ENCODE data around the gene RPL37. TPM values are rescaled to one million over a fixed set of nuclear protein-coding genes. Genes with fewer than 3 reads are reported as not detected.

RPL37 gene
- total and polyA plus RNA-seq, 9 of the 15 experiments (the other 6 are each of a cell fraction or from before 2014, with no cell fraction given), result 2,342 to 7,963 (median 4,091) TPM

- Histone ChIP-seq H3K36me3 (ENCODE audit: control insufficient read depth, insufficient read depth, low read length) (no peaks in the 10 kb centered on the region), H3K9ac (ENCODE audit: insufficient read depth in 1 of 2, low read depth in 2 of 2, low read length in 2 of 2) (no peak overlapping the region), H3K27ac (ENCODE audit: extremely low read depth, low read depth, low read length) (peak overlapping the region; percentile 15; the same call in 1 of the 3 replicates), H3K4me1 (replicated peaks in 1 of 2; ENCODE audit: control insufficient read depth in 2 of 2, insufficient read depth in 2 of 2, low read length in 2 of 2) (peaks cover 13 to 16% of the 10 kb centered on the region in 2 experiments), H2AFZ (ENCODE audit: low read depth, low read length) (peak overlapping the region; percentile 2; the same call in 1 of the 2 replicates), H3K4me2 (ENCODE audit: insufficient read depth, low read length) (no peak overlapping the region), H3K27me3 (ENCODE audit: control insufficient read depth in 2 of 2, insufficient read depth in 2 of 2, low read length in 2 of 2) (no peaks in the 10 kb centered on the region), H3K9me3 (replicated peaks; ENCODE audit: control insufficient read depth, insufficient read depth, low read depth, low read length) (no peaks in the 10 kb centered on the region), H4K20me1 (replicated peaks; ENCODE audit: control insufficient read depth, insufficient read depth, low read length) (no peaks in the 10 kb centered on the region), H3K4me3 (no peak overlapping the region), H3K9me1 (ENCODE audit: control insufficient read depth, insufficient read depth, low read length) (no peaks in the 10 kb centered on the region), H3K79me2 (ENCODE audit: control insufficient read depth, insufficient read depth, low read length) (no peaks in the 10 kb centered on the region)
- WGBS (ENCODE audit: insufficient coverage, low coverage, missing lambda C conversion rate), result 4% methylated on average over 1 of the region's 1 CpG
- BruUV-seq (replicated peaks), result no TSS peak
- ChIA-PET CTCF (ENCODE audit: low intra/inter-chr PET ratio) (no interaction called here), POLR2A (interaction anchor here (2.1 to 8.3 kb wide), 4 partner anchors 9 to 21 kb away, joined by 8 to 88 read pairs (median 20); partner anchors contain the start of gene RPL37)
- ATAC-seq, result peak; percentile 63
- FAIRE-seq, result peak; percentile 65
- in situ Hi-C loops (cut with MboI), result no loop called here
- TF ChIP-seq KDM1A (IDR thresholded peaks at IDR 0.05), result peak in 1 of 2 experiments; percentile 41; a peak in 1 of 4 replicates
- peak; percentile 29; the same call in 1 of the 2 replicates for TF ChIP-seq TAL1 (IDR thresholded peaks at IDR 0.05)
- no peak for TF ChIP-seq CREBBP (IDR thresholded peaks at IDR 0.05; ENCODE audit: low read depth, low read length)
- TF ChIP-seq TCF3 (CRISPR knock-in tag; IDR thresholded peaks at IDR 0.05), result peak; percentile 45
- TF ChIP-seq DPF2 (IDR thresholded peaks at IDR 0.05), result no peak
- TF ChIP-seq, protein P1, sequence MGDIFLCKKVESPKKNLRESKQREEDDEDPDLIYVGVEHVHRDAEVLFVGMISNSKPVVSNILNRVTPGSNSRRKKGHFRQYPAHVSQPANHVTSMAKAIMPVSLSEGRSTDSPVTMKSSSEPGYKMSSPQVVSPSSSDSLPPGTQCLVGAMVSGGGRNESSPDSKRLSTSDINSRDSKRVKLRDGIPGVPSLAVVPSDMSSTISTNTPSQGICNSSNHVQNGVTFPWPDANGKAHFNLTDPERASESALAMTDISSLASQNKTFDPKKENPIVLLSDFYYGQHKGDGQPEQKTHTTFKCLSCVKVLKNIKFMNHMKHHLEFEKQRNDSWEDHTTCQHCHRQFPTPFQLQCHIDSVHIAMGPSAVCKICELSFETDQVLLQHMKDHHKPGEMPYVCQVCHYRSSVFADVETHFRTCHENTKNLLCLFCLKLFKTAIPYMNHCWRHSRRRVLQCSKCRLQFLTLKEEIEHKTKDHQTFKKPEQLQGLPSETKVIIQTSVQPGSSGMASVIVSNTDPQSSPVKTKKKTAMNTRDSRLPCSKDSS (IDR thresholded peaks at IDR 0.05; ENCODE audit: low read depth, partially characterized antibody), result no peak
- no peak for TF ChIP-seq PBX2 (CRISPR knock-in tag; IDR thresholded peaks at IDR 0.05; ENCODE audit: low read depth)
- peak; percentile 60 for TF ChIP-seq PBX2 (tag; conservative IDR thresholded peaks at IDR 0.05; ENCODE audit: low read depth)
- TF ChIP-seq ARID1B (IDR thresholded peaks at IDR 0.05), result peak; percentile 60
- TF ChIP-seq CBFA2T3 (IDR thresholded peaks at IDR 0.05), result peak; percentile 79
- TF ChIP-seq MEIS2 (IDR thresholded peaks at IDR 0.05; ENCODE audit: partially characterized antibody), result peak; percentile 61
- TF ChIP-seq CBFA2T2 (conservative IDR thresholded peaks at IDR 0.05), result peak; percentile 33
- DNase-seq (ENCODE audit: extremely low read depth in 1 of 4, low spot score in 3 of 4), result peak in 1 of 4 experiments; percentile 48
- intact Hi-C loops (cut with micrococcal nuclease), result no loop called here
Observed at GRCh38 chr5:40812125-40812524, 22.9 kb downstream of the RPL37 start.
